Stimulated activated CD4-positive, alpha-beta T cell treated with anti-CD3 and anti-CD28 coated beads, Interleukin-4, amount 100 ng/mL, for 24 hours (primary cell): ENCODE data around the gene LHFPL2.

Experiments
- DNase-seq: peaks from one replicate; pipeline ENCODE4 v3.0.0-alpha.2; 2020

Gene LHFPL2

DNA sequence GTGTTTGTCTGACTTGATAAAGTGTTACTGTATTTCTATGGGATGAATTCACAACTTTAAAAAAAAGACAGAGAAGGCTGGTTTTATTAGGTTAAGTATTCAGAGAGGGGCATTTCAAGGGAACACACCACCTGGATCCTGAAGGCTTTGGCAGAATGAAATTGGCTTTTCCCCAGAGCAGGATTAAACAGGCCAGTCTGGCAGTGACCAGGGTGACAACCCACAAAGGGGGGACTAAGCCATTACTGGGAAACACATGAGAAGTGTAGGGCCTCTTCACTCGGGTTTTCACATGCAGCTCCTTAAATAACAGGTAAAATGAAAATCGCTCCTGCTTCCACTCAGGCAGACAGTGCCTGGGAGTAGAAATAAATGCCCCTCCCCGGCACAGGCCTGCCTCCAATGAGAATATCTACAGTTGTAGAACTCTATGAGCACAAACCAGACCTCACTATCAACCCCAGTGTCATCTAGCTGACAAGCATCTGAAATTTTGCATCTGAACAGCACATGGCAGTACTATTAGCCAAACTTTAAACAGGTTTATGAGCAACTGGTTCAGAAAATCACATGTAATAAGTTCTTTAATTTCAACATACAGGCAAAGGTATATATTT, 85.8 kb downstream of the LHFPL2 start:
- no peak for DNase-seq

DNA sequence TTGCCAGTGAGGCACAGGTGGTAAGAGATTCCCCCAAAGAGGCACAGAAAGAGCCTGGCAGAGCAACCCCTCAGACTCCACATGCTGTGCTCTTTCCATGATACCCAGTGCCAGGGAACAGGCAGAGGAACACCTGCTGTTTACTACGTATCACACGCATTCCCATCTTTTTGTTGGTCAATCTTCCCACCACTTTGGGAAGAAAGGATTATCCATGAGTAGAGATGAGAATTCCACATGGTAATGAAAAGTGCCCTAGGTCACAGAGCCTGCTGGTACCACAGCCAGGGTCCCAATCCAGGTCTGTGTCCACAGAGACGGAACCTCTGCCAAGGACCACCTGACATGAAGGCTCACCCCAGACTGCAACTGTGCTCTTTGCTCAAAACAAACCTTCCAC, 86.6 kb downstream of the LHFPL2 start:
- no peak for DNase-seq

DNA sequence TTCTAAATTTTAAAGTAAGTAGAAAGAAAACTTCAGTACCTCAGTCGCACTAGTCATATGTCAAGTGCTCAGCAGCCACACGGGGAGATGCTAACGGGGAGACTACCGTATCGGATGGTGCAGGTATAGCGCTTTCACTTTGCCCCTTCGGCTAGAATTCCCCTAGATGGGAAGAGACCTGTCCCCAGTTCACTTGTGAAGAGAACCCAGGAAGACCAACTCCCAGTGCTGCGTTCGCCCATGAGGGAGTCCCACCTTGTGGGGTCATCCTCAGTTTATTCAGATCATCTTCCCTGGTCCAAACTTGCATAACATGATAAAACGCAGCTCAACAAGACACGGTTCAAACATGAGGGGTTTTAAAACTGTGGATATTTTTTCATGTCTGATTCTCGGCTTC, 87.3 kb downstream of the LHFPL2 start:
- DNase-seq = no peak

DNA sequence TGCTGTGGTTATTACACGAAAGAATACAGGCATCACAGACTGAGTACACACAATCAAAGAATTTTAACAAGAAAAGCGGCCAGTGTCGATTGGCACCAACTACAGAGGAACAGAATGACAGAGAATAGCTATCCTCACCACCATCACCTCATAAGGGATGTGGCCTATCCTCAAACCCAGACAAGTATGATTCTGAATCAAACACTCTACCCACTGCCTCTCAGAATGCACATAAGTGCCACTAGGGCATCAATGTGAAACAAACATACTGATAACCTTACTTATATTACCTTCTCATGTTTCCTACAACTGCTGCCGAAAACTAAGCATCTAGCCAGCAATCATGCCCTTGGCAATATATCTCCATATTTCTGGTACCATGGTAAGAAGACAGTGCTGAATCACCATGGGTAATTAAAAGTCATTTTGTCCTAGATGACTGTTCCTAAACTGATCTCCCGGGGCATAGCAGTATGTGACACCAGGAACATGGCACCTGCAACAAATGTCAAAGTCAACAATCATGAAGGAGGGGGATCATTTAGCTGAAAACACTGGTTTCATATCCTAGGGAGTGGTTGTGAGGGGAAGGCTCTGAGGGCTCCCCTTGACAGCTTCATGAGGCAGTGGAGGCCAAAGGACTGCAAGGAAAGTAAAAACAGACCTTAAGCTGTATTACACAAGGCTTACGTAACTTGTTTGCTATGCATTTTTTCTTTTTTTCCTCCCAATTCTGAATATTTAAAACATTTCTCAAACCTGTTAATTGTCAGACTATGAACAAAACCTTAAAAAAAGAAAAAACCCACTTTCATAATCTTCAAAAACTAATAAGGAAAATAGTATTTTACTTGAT, 88.3 kb downstream of the LHFPL2 start:
- DNase-seq = no peak

- DNase-seq = no peak
Observed at GRCh38 chr5:78557601-78558000, 91.0 kb downstream of the LHFPL2 start.

- no peak for DNase-seq
Observed at GRCh38 chr5:78555870-78556269, 92.7 kb downstream of the LHFPL2 start.

DNA sequence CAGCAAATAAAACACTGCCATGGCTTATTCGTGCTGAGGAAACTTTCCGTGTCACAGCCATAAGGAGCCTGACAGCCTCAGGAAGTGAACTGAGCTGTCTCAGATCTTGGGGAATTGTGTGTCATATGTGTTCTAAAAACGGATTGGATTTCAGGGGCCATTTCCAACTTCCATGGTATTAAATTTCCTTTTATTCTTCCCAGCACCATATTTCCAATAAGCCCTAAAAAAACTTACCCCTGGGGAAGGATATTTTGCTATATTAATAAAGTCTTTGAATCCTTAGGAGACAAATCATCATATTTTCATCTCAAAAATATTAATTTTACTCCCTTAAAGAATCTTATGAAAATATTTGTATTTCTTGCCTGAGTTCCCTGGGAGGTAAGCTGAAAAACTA, 93.9 kb downstream of the LHFPL2 start:
- DNase-seq = no peak

DNA sequence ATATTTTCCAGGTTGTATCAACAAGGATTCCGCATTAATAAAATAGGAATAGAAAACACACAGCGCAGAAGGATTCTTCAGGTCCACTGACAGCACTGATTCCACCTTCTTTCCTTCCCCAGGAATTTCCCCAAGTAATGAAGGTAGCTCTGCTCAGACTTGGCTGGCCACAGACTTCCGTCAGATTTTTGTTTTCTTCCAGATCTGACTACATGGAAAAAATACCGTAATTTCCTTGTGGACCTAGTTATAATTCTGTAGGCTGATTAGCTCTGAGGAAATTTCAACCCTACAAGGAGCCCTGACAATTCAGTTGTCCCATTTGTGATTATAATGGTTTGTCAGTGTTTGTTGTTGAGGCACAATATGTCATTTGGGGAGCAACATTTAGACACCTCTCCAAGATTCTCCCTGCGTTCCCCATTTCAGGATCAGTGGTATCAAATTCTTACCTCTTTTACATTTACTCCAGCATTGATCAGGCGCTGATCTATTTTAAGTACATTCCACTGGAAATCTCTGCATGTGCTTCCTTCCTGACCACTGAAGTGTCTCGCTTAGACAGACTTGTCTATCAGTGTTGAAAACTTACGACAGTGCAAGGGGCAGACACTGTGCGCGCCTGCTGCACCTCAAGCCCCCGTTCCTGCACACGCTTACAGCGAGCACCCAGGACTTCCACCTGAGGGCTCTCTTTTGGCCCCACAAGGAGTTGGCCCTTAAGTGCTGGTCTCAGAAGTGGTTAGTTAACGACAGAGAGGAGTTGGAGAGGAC, 94.8 kb downstream of the LHFPL2 start:
- DNase-seq = no peak

DNA sequence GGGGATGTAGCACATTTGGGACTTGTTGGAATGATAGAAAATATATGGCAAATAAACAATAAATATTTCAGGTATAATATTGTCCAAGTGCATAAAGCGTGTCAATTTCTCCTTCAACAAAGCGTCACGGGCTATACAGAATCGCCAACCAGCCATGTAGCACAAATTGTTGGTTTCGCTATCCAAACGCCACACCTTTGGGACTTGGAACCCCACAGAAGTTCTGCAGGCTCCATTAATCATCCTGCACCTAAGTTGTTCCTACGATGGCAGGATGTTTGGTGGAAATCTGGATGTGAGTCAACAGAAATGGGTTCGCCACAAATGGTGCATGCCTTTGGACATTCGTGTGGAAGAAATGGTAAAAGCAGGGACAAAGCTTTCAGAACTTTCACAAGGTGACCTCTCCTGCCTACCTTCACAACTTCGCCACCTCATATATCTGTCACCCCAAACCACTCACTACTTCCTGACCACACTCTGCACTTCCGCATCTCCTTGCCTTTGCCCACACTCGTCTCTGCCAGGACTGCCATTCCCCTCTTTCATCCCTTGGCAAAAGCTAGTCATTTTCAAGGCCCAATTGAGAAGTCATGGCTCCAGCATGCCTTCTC, 95.7 kb downstream of the LHFPL2 start:
- no peak for DNase-seq

DNA sequence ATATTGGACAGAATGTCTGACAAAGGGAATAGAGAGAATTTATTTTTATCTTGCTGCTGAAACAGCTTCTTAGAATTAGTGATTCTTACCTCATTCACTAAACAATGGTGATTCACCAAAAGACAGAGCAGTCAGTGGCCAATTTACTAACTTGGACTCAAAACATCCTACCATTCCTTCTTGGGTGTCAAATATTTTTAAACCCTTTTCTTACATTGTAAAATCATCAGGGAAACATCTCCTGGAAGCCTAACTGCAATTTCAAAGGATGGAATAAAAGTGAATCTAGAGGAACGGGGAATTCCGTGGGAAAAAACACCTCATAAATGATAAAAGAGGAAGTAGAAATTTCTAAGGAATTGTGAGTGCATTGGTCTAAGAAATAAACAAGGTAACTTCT, 97.7 kb downstream of the LHFPL2 start:
- no peak for DNase-seq

DNA sequence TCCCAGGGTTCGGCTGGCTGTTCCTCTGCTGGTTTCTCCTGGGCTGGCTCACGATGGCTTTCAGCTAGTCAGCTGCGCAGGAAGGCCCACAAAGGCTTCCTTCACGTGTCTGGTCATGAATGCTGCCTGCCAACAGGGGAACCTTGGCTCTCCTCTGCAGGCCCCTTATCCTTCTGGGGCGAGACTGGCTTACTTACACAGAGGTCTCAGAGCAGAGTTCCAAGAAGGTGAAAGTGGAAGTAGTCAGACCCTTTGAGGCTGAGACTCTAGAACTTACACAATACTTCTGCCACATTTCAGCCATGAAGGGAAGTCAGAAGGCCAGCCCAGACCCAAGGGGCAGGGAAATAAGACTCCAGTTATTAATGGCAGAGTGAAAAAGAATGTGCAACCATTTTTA, 99.5 kb downstream of the LHFPL2 start:
- DNase-seq = no peak

DNA sequence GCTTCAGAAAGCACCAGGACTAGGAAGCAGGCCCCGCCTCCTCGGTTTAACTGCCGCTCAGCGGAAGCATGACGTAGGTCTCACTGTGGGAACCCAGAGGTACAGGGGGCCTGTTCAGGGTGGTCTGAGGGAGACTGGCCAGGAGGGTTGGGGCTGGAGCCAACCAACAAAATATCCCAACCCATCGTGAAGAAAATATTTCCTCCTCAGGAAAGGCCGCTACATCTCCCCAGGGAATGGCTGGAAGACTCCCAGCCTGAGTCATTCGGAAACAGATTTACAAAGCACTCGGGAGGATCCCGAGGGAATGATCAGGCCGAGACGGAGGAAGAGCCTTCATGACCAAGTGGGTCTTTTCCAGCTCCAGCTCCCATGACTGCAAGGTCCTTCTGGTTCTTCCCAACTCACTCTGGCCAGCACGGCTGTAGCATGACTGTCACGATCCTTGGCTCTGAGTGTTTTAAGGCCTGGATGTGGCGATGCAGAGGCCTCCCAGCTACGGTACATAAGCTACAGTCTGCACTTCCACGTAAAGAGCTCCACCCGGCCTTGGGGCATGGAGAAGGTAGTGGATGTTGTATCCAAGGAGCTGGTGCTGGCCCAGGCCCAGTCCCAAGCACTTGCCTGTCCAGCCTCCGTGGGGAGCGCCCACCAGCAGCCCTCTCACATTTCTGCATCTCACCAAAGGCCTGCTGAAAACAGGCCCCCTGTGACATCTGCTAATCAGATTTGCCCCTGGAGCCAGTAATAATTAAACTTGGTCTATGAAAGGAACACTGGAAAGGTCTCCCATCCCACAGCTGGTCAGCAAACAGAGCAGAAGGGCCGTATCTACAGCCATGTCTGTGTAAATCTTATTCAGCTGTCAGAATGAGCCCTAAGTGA, 100.6 kb downstream of the LHFPL2 start:
- no peak for DNase-seq

GRCh38 chr5:78547183-78547582, 101.4 kb downstream of the LHFPL2 start:
- no peak for DNase-seq

DNA sequence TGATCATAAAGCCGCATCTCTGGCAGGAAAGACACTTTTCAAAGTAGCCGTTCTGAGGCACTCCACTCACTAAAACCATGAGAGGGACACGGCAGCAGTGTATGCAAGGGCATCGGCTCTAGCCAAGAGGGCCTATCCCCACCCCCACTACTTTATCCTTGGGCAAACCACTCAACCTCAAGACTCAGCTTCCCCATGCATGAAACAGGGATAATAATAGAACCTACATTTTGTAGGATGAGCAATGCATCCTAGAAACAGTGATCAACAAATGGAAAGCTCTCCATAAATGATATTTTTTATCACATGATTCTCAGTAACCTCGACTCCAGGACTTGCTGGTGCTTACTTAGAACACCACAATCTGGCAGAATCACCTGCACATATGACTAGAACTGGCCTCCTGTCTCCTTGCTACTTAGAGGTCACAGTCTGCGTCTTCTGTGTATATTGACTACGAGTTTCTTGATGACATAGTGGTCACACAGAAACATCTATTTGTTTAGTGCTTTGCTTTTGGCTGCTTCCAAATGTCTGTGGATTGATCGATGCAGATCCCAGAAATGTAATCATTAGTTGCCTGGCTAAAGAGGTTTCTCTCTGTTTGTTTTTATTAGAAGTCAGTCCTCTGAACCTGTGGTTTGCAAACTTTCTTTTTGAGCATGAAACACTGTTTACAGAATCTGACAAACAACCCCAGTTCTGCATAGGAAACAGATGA, 102.1 kb downstream of the LHFPL2 start:
- no peak for DNase-seq

DNA sequence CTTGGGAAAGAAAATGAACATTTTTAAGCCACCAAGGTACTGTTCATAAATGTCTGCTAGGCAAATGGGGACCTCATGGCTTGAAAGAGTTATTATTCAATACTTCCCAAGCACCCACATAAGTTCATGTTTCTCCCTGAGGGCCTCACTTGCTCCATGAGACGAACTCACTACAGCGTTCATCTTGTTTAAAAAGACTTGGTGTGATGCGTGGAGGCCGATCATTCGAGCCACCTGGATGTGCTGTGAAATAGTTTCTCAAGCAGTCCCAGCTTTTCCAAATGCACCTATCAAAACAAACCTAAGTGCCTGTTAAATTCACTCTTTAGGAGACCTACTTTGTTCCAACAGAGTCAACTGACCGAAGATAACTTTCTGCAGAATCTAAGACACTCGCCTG, 103.2 kb downstream of the LHFPL2 start:
- no peak for DNase-seq

GRCh38 chr5:78544561-78545201, 103.9 kb downstream of the LHFPL2 start:
- DNase-seq = no peak

DNA sequence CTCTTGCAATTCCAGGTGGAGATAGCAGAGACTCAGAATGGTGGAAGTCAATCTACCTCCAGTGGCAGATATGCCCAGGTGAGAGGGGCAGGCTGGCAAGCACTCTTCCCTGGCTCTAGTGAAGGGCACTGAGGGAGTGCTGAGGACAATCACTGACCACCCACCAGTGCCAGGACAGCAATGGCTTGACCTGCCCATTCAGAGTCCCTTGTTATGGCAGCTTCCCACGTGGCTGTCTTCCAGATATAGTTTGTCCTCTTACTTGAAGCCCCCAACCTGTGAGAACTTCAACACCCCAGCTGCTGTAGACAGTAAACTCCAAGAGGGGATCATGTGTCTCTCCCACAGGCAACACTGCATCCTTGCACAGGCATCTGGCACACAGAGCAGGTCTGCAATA, 104.7 kb downstream of the LHFPL2 start:
- no peak for DNase-seq

GRCh38 chr5:78543292-78543691, 105.3 kb downstream of the LHFPL2 start:
- no peak for DNase-seq

GRCh38 chr5:78542321-78542840, 106.2 kb downstream of the LHFPL2 start:
- DNase-seq = no peak

DNA sequence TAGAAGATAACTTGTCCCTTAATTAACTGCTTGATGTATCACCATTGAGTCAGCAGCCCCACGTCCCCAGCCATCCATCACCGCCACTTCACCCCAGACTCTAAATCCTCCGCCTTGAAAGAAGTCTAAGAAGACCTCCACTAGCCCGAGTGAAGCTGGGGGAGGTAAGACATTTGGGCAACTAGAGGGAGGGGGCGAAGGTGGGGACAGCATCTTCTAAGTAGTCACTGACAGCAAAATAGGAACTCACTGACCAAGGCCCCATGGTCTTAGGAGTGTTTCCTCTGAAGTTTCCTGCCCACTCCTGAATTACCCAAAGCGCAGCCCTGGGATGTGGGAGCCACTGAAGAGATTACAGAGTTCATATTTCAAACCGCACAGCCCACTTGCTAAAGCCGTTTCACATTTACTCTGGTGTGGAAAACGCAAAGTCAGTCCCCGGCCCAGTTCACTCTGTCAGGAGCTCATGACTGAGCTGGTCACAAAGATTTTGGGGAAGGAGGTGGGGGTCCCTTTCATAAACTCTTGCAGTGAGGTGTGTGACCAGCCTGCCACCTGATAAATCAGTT, 107.4 kb downstream of the LHFPL2 start:
- no peak for DNase-seq
